ENCODE results near the gene GPX3.

GPX3 gene

GRCh38 chr5:151002681-151003502 lies 17.5 kb upstream of the GPX3 start:
- no peak overlapping the region for H2AFZ ChIP-seq (ENCODE audit: low read length, unreplicated experiment)
- H3K4me3 ChIP-seq (ENCODE audit: low read depth, low read length): no peak overlapping the region
- H3K4me1 ChIP-seq (ENCODE audit: control insufficient read depth, insufficient read depth, low read length, unreplicated experiment): peaks cover 16% of the 10 kb centered on the region
- no peaks in the 10 kb centered on the region for H3K27me3 ChIP-seq (ENCODE audit: insufficient read depth, low read length)
- H3K36me3 ChIP-seq (ENCODE audit: insufficient read depth, low read length): no peaks in the 10 kb centered on the region
- H3K79me2 ChIP-seq (ENCODE audit: control insufficient read depth, insufficient read depth, low read length, unreplicated experiment): no peaks in the 10 kb centered on the region
- no peak overlapping the region for H3K27ac ChIP-seq (ENCODE audit: low read depth, low read length)

- Histone ChIP-seq H3K27me3 (ENCODE audit: insufficient read depth, low read length) (no peaks in the 10 kb centered on the region), H3K79me2 (ENCODE audit: control insufficient read depth, insufficient read depth, low read length, unreplicated experiment) (no peaks in the 10 kb centered on the region), H2AFZ (ENCODE audit: low read length, unreplicated experiment) (no peak overlapping the region), H3K4me3 (ENCODE audit: low read depth, low read length) (no peak overlapping the region), H3K4me1 (ENCODE audit: control insufficient read depth, insufficient read depth, low read length, unreplicated experiment) (peaks cover 16% of the 10 kb centered on the region), H3K36me3 (ENCODE audit: insufficient read depth, low read length) (no peaks in the 10 kb centered on the region), H3K27ac (ENCODE audit: low read depth, low read length) (no peak overlapping the region)
Measured at GRCh38 chr5:151003503-151003860, 16.9 kb upstream of the GPX3 start.

- Histone ChIP-seq H3K27me3 (ENCODE audit: insufficient read depth, low read length) (no peaks in the 10 kb centered on the region), H2AFZ (ENCODE audit: low read length, unreplicated experiment) (no peak overlapping the region), H3K36me3 (ENCODE audit: insufficient read depth, low read length) (no peaks in the 10 kb centered on the region), H3K27ac (ENCODE audit: low read depth, low read length) (no peak overlapping the region), H3K4me3 (ENCODE audit: low read depth, low read length) (no peak overlapping the region), H3K79me2 (ENCODE audit: control insufficient read depth, insufficient read depth, low read length, unreplicated experiment) (no peaks in the 10 kb centered on the region), H3K4me1 (ENCODE audit: control insufficient read depth, insufficient read depth, low read length, unreplicated experiment) (peaks cover 16% of the 10 kb centered on the region)
Measured at GRCh38 chr5:151004499-151004898, 15.9 kb upstream of the GPX3 start.

GRCh38 chr5:151005187-151005949 lies 15.0 kb upstream of the GPX3 start:
- Histone ChIP-seq H3K79me2 (ENCODE audit: control insufficient read depth, insufficient read depth, low read length, unreplicated experiment) (no peaks in the 10 kb centered on the region), H3K27ac (ENCODE audit: low read depth, low read length) (no peak overlapping the region), H2AFZ (ENCODE audit: low read length, unreplicated experiment) (no peak overlapping the region), H3K4me1 (ENCODE audit: control insufficient read depth, insufficient read depth, low read length, unreplicated experiment) (peaks cover 16% of the 10 kb centered on the region), H3K4me3 (ENCODE audit: low read depth, low read length) (no peak overlapping the region), H3K27me3 (ENCODE audit: insufficient read depth, low read length) (no peaks in the 10 kb centered on the region), H3K36me3 (ENCODE audit: insufficient read depth, low read length) (no peaks in the 10 kb centered on the region)

- H3K4me3 ChIP-seq (ENCODE audit: low read depth, low read length): no peak overlapping the region
Measured at GRCh38 chr5:151005950-151006576, 14.3 kb upstream of the GPX3 start.

GRCh38 chr5:151006704-151007334 lies 13.6 kb upstream of the GPX3 start:
- Histone ChIP-seq H3K27me3 (ENCODE audit: insufficient read depth, low read length) (no peaks in the 10 kb centered on the region), H3K79me2 (ENCODE audit: control insufficient read depth, insufficient read depth, low read length, unreplicated experiment) (no peaks in the 10 kb centered on the region), H3K36me3 (ENCODE audit: insufficient read depth, low read length) (no peaks in the 10 kb centered on the region), H3K27ac (ENCODE audit: low read depth, low read length) (no peak overlapping the region), H3K4me3 (ENCODE audit: low read depth, low read length) (no peak overlapping the region), H3K4me1 (ENCODE audit: control insufficient read depth, insufficient read depth, low read length, unreplicated experiment) (peaks cover 16% of the 10 kb centered on the region), H2AFZ (ENCODE audit: low read length, unreplicated experiment) (no peak overlapping the region)

More at GRCh38 chr5:151005950-151006576, 14.3 kb upstream of the GPX3 start:
- Histone ChIP-seq H3K36me3 (ENCODE audit: insufficient read depth, low read length) (no peaks in the 10 kb centered on the region), H2AFZ (ENCODE audit: low read length, unreplicated experiment) (no peak overlapping the region), H3K27ac (ENCODE audit: low read depth, low read length) (no peak overlapping the region), H3K79me2 (ENCODE audit: control insufficient read depth, insufficient read depth, low read length, unreplicated experiment) (no peaks in the 10 kb centered on the region), H3K4me1 (ENCODE audit: control insufficient read depth, insufficient read depth, low read length, unreplicated experiment) (peaks cover 16% of the 10 kb centered on the region), H3K27me3 (ENCODE audit: insufficient read depth, low read length) (no peaks in the 10 kb centered on the region)

- H3K27ac ChIP-seq (ENCODE audit: low read depth, low read length): no peak overlapping the region
Measured at GRCh38 chr5:151007430-151008209, 12.8 kb upstream of the GPX3 start.

GRCh38 chr5:151008210-151008491 lies 12.2 kb upstream of the GPX3 start:
- H2AFZ ChIP-seq (ENCODE audit: low read length, unreplicated experiment): no peak overlapping the region
- H3K27ac ChIP-seq (ENCODE audit: low read depth, low read length): no peak overlapping the region
- no peaks in the 10 kb centered on the region for H3K27me3 ChIP-seq (ENCODE audit: insufficient read depth, low read length)
- H3K4me1 ChIP-seq (ENCODE audit: control insufficient read depth, insufficient read depth, low read length, unreplicated experiment): peaks cover 16% of the 10 kb centered on the region
- no peak overlapping the region for H3K4me3 ChIP-seq (ENCODE audit: low read depth, low read length)
- H3K79me2 ChIP-seq (ENCODE audit: control insufficient read depth, insufficient read depth, low read length, unreplicated experiment): no peaks in the 10 kb centered on the region
- H3K36me3 ChIP-seq (ENCODE audit: insufficient read depth, low read length): no peaks in the 10 kb centered on the region

More at GRCh38 chr5:151007430-151008209, 12.8 kb upstream of the GPX3 start:
- H3K79me2 ChIP-seq (ENCODE audit: control insufficient read depth, insufficient read depth, low read length, unreplicated experiment): no peaks in the 10 kb centered on the region
- no peak overlapping the region for H2AFZ ChIP-seq (ENCODE audit: low read length, unreplicated experiment)
- H3K4me1 ChIP-seq (ENCODE audit: control insufficient read depth, insufficient read depth, low read length, unreplicated experiment): peaks cover 16% of the 10 kb centered on the region
- no peaks in the 10 kb centered on the region for H3K27me3 ChIP-seq (ENCODE audit: insufficient read depth, low read length)
- no peak overlapping the region for H3K4me3 ChIP-seq (ENCODE audit: low read depth, low read length)
- no peaks in the 10 kb centered on the region for H3K36me3 ChIP-seq (ENCODE audit: insufficient read depth, low read length)

- Histone ChIP-seq H3K4me3 (ENCODE audit: low read depth, low read length) (no peak overlapping the region), H3K27me3 (ENCODE audit: insufficient read depth, low read length) (no peaks in the 10 kb centered on the region), H3K4me1 (ENCODE audit: control insufficient read depth, insufficient read depth, low read length, unreplicated experiment) (peaks cover 16% of the 10 kb centered on the region), H3K27ac (ENCODE audit: low read depth, low read length) (no peak overlapping the region), H3K79me2 (ENCODE audit: control insufficient read depth, insufficient read depth, low read length, unreplicated experiment) (no peaks in the 10 kb centered on the region), H3K36me3 (ENCODE audit: insufficient read depth, low read length) (no peaks in the 10 kb centered on the region), H2AFZ (ENCODE audit: low read length, unreplicated experiment) (no peak overlapping the region)
Measured at GRCh38 chr5:151008906-151009305, 11.5 kb upstream of the GPX3 start.

GRCh38 chr5:151012862-151013261 lies 7.5 kb upstream of the GPX3 start:
- no peaks in the 10 kb centered on the region for H3K4me1 ChIP-seq (ENCODE audit: control insufficient read depth, insufficient read depth, low read length, unreplicated experiment)
- H3K36me3 ChIP-seq (ENCODE audit: insufficient read depth, low read length): no peaks in the 10 kb centered on the region
- H3K27ac ChIP-seq (ENCODE audit: low read depth, low read length): no peak overlapping the region

More at GRCh38 chr5:151012862-151013261, 7.5 kb upstream of the GPX3 start:
- Histone ChIP-seq H2AFZ (ENCODE audit: low read length, unreplicated experiment) (no peak overlapping the region), H3K27me3 (ENCODE audit: insufficient read depth, low read length) (no peaks in the 10 kb centered on the region), H3K4me3 (ENCODE audit: low read depth, low read length) (no peak overlapping the region), H3K79me2 (ENCODE audit: control insufficient read depth, insufficient read depth, low read length, unreplicated experiment) (no peaks in the 10 kb centered on the region)

Measured in ACC112 (cell line).